Measurements from ENCODE around the gene ATXN7L1.

ATXN7L1 gene

DNA sequence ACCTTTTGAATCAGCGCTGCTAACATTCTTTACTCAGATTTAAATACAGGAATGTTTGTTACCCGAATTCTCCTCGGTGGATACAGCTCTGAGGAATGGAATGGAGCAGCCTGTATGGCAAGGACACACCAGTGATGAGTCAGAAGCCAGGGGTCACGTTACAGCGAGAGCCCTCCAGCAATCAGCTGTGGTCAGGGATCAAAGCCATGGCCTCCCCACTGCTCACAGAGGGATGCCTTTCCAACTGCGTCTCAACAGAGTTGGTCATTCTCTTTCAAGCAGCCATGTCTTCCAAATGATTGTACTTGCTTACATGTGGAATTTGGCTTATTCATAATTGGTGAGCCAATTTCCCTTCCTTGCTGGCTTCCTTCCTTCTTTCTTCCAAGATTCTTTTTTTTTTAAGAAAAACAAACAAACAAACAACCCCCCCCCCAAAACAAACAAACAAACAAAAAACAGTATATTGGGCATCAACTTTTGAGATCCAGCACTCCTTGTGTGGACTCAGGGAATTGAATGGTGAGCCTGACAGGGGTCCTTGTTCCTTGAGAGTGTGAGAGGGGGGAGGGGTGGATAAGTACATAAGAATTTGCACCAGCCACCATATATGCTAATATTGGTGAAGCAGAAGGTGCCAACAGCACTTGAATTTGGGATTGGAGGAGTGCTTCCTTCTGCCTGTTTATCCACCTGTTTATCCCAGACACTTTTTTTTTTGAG, 100.2 kb downstream of the ATXN7L1 start:
- Histone ChIP-seq H3K27ac (ENCODE audit: low read length) (no peak overlapping the region), H3K27me3 (ENCODE audit: control insufficient read depth in 1 of 2, insufficient read depth in 2 of 2, low read length in 2 of 2) (no peaks in the 10 kb centered on the region), H3K9ac (ENCODE audit: low read length in 2 of 2) (no peak overlapping the region), H3K4me3 (ENCODE audit: low read length in 2 of 2) (no peak overlapping the region), H3K9me3 (ENCODE audit: control insufficient read depth in 2 of 2, low read length in 2 of 2) (no peaks in the 10 kb centered on the region), H3K4me1 (ENCODE audit: control insufficient read depth, insufficient read depth, low read length) (peaks cover 28% of the 10 kb centered on the region), H3K36me3 (ENCODE audit: control insufficient read depth in 2 of 2, insufficient read depth in 2 of 2, low read length in 2 of 2) (no peaks in the 10 kb centered on the region)

DNA sequence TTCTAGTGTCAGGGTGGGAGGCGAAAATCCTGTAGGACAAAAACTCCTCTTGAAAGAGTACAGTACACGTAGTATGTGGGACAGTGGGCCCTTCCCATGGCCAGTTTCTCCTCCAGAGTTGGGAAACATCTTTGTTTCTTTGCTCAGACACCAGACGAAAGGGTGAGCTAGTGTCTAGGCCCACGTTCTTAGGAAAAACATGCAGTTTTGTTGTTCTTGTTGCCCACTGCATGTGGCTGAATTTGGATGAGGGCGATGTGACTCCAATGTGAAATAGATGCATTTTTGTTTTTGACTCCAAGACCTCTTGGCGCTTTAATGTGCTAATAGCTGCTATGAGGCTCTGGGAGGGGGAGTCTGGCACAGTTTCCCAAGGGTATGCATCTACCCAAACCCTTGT, 100.8 kb downstream of the ATXN7L1 start:
- no peak overlapping the region for H3K27ac ChIP-seq (ENCODE audit: low read length)
- no peaks in the 10 kb centered on the region for H3K36me3 ChIP-seq (ENCODE audit: control insufficient read depth in 2 of 2, insufficient read depth in 2 of 2, low read length in 2 of 2)
- no peaks in the 10 kb centered on the region for H3K9me3 ChIP-seq (ENCODE audit: control insufficient read depth in 2 of 2, low read length in 2 of 2)
- no peaks in the 10 kb centered on the region for H3K27me3 ChIP-seq (ENCODE audit: control insufficient read depth in 1 of 2, insufficient read depth in 2 of 2, low read length in 2 of 2)
- H3K4me1 ChIP-seq (ENCODE audit: control insufficient read depth, insufficient read depth, low read length), result peaks cover 29% of the 10 kb centered on the region
- H3K9ac ChIP-seq (ENCODE audit: low read length in 2 of 2), result no peak overlapping the region
- no peak overlapping the region for H3K4me3 ChIP-seq (ENCODE audit: low read length in 2 of 2)

DNA sequence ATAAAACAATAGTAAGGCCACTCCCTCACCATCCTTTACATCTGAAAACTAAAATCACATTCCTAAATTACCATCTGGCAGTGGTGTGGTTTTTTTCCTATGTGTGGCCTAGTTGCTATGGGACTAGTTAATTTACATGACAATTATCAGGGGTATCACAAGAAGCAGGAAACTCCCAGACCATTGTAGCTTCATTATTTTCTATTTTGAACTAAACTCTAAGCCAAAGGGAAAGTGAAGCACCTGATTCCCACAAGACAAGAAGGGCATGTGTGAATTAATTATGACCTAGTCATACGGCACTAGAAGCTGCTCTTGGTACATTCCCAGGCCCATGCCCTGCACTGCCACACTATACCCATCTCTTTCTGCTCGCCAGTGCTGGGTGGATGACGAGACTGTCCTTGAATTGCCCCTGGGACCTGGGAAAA, 103.4 kb downstream of the ATXN7L1 start:
- H3K27ac ChIP-seq (ENCODE audit: low read length), result no peak overlapping the region
- H3K9ac ChIP-seq (ENCODE audit: low read length in 2 of 2), result no peak overlapping the region
- peaks cover 47% of the 10 kb centered on the region for H3K4me1 ChIP-seq (ENCODE audit: control insufficient read depth, insufficient read depth, low read length)

DNA sequence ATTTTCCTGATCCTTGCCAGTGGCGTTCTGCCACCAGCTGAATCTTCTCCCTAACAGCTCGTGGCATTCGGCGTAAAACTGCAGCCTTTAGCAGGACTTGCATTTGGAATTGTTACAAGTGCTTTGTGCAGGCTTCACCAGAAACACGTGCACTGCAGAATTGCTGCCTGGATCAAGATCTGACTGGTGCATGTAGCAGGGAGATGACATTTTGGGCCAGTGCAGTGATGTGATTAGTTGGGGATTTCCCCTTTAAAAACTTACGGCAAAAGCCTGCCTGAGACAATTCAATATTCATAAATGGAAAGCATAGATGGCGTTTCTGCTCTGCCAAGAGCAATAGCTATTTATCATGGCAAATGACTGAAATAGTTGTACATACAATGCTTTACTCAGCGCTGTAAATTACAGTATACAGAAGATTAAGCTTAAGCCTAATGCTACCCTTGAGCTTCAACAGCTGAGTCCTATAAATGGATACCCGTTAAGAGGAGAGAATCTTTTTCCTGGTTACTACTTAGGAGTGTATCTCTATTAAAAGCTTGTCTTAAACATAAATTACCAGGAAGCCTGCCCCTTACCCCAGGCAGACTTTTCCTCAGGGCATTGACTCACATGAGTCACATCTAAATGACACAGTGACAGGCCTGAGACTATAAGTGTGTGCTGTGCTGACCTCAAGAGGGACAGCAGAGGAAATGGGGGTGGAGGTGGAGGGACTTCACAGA, 106.3 kb downstream of the ATXN7L1 start:
- Histone ChIP-seq H3K4me1 (ENCODE audit: control insufficient read depth, insufficient read depth, low read length) (peaks cover 41% of the 10 kb centered on the region), H3K36me3 (ENCODE audit: control insufficient read depth in 2 of 2, insufficient read depth in 2 of 2, low read length in 2 of 2) (no peaks in the 10 kb centered on the region)

More for the DNA sequence above, 103.4 kb downstream of the ATXN7L1 start:
- Histone ChIP-seq H3K4me3 (ENCODE audit: low read length in 2 of 2) (no peak overlapping the region), H3K27me3 (ENCODE audit: control insufficient read depth in 1 of 2, insufficient read depth in 2 of 2, low read length in 2 of 2) (no peaks in the 10 kb centered on the region), H3K9me3 (ENCODE audit: control insufficient read depth in 2 of 2, low read length in 2 of 2) (no peaks in the 10 kb centered on the region), H3K36me3 (ENCODE audit: control insufficient read depth in 2 of 2, insufficient read depth in 2 of 2, low read length in 2 of 2) (no peaks in the 10 kb centered on the region)

DNA sequence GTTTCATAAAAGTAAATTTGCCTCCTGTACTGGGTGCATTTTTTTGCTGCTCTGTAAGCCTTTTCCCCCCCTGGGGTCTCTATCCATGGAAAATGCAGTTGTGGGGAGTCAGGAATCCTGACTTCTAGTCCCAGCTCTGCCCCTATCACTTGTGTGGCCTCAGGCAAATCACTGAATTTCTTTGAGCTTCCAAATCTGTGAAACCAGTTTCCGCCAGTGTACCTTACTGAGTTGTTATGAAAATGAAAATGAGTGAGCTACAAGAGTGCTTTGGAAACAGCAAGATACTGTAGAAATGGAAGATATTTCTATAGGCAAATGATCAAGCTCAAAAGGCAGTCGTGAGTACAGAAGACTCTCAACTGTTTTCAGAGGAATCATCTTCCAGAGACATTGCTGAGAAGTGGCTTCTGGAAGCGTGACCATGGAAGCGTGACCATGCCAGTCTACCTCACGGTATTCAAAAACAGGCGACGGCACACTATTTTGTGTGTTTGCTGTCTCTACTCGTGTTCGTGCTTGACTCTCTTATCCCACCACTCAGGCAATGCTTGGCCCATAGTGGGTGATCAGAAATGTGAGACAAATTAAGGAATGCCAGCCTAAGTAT, 107.4 kb downstream of the ATXN7L1 start:
- peak overlapping the region; percentile 64 for H3K27ac ChIP-seq (ENCODE audit: low read length)

More for the DNA sequence above, 106.3 kb downstream of the ATXN7L1 start:
- peak overlapping the region; percentile 64 for H3K27ac ChIP-seq (ENCODE audit: low read length)
- H3K27me3 ChIP-seq (ENCODE audit: control insufficient read depth in 1 of 2, insufficient read depth in 2 of 2, low read length in 2 of 2), result no peaks in the 10 kb centered on the region
- peak overlapping the region in 1 of 2 donors; percentile 38 for H3K9ac ChIP-seq (ENCODE audit: low read length in 2 of 2)
- peak overlapping the region in 1 of 2 donors; percentile 9 for H3K4me3 ChIP-seq (ENCODE audit: low read length in 2 of 2)
- H3K9me3 ChIP-seq (ENCODE audit: control insufficient read depth in 2 of 2, low read length in 2 of 2), result no peaks in the 10 kb centered on the region

DNA sequence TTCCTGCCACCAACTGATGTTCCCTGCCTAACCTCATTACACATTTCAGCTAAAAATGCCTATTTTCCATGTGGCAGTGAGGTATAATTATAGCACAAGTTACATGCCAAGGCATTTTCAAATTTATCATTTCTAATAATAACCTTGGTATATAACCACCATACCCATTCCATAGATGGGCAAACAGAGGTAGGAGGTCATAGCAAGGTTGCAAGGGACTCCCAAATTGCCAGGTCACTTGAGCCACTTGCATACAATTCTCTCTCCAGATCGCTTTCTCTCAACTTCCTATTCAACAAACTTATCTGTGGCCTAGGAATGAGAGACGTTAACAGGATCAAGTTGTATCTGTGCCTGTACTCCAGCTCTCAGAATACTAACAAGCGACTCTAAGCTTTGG, 108.3 kb downstream of the ATXN7L1 start:
- H3K27ac ChIP-seq (ENCODE audit: low read length), result no peak overlapping the region
- peaks cover 38% of the 10 kb centered on the region for H3K4me1 ChIP-seq (ENCODE audit: control insufficient read depth, insufficient read depth, low read length)
- no peaks in the 10 kb centered on the region for H3K27me3 ChIP-seq (ENCODE audit: control insufficient read depth in 1 of 2, insufficient read depth in 2 of 2, low read length in 2 of 2)
- no peak overlapping the region for H3K4me3 ChIP-seq (ENCODE audit: low read length in 2 of 2)
- H3K9me3 ChIP-seq (ENCODE audit: control insufficient read depth in 2 of 2, low read length in 2 of 2), result no peaks in the 10 kb centered on the region
- H3K36me3 ChIP-seq (ENCODE audit: control insufficient read depth in 2 of 2, insufficient read depth in 2 of 2, low read length in 2 of 2), result no peaks in the 10 kb centered on the region
- no peak overlapping the region for H3K9ac ChIP-seq (ENCODE audit: low read length in 2 of 2)

More for the DNA sequence above, 107.4 kb downstream of the ATXN7L1 start:
- H3K36me3 ChIP-seq (ENCODE audit: control insufficient read depth in 2 of 2, insufficient read depth in 2 of 2, low read length in 2 of 2), result no peaks in the 10 kb centered on the region
- H3K27me3 ChIP-seq (ENCODE audit: control insufficient read depth in 1 of 2, insufficient read depth in 2 of 2, low read length in 2 of 2), result no peaks in the 10 kb centered on the region
- H3K9ac ChIP-seq (ENCODE audit: low read length in 2 of 2), result no peak overlapping the region
- no peaks in the 10 kb centered on the region for H3K9me3 ChIP-seq (ENCODE audit: control insufficient read depth in 2 of 2, low read length in 2 of 2)
- H3K4me3 ChIP-seq (ENCODE audit: low read length in 2 of 2), result no peak overlapping the region
- H3K4me1 ChIP-seq (ENCODE audit: control insufficient read depth, insufficient read depth, low read length), result peaks cover 41% of the 10 kb centered on the region

DNA sequence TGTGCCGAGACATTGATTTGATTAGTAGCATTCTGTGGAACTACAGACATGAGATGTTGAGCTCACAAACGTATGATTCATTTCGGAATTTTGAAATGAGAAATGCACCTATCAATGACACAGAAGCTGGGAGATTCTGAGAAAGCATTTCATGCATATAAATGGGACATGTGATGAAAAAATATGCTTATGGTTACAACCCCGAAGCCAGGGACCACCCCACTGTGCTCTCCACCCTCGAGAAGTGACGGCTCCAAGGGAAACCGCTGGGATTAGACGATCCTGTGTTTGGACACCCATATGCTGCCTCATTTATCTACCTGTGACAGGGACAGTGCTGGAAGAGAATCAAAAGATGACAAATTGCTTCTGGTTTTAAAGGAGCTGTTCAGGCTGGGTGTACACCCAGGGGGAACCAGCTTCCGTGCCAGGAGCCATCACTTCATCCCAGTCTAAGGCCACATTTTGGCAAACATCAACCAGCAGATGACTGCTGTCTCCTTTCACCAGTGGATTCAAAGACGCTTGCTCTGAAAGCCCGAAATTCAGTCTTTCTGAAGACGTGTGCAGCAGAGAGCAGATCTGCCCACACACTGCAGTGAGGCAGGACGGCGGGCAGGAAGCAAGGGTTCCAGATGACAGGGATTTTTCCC, 109.9 kb downstream of the ATXN7L1 start:
- no peak overlapping the region for H3K4me3 ChIP-seq (ENCODE audit: low read length in 2 of 2)
- H3K9ac ChIP-seq (ENCODE audit: low read length in 2 of 2), result no peak overlapping the region
- H3K27ac ChIP-seq (ENCODE audit: low read length), result no peak overlapping the region
- H3K27me3 ChIP-seq (ENCODE audit: control insufficient read depth in 1 of 2, insufficient read depth in 2 of 2, low read length in 2 of 2), result no peaks in the 10 kb centered on the region
- no peaks in the 10 kb centered on the region for H3K9me3 ChIP-seq (ENCODE audit: control insufficient read depth in 2 of 2, low read length in 2 of 2)
- H3K36me3 ChIP-seq (ENCODE audit: control insufficient read depth in 2 of 2, insufficient read depth in 2 of 2, low read length in 2 of 2), result no peaks in the 10 kb centered on the region
- peaks cover 38% of the 10 kb centered on the region for H3K4me1 ChIP-seq (ENCODE audit: control insufficient read depth, insufficient read depth, low read length)

DNA sequence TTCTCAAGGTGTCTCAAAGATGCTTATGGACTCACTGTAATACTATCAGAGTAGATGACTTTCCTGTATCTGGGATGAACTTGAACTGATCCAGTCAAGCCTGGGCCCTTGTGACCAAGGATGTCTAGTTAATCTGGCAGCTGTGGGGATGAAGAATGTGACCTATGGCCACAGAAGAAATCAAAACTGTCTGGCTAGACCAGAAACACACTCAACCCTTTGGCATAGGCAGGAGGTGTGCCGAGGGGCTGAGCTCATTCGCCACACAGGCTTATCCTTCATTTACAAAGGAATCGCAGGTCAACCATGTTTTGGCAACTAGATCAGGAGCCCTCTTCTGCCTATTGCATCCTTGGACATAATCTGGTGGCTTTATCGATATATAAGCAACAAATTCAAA, 110.6 kb downstream of the ATXN7L1 start:
- Histone ChIP-seq H3K4me1 (ENCODE audit: control insufficient read depth, insufficient read depth, low read length) (peaks cover 38% of the 10 kb centered on the region), H3K9me3 (ENCODE audit: control insufficient read depth in 2 of 2, low read length in 2 of 2) (no peaks in the 10 kb centered on the region), H3K27me3 (ENCODE audit: control insufficient read depth in 1 of 2, insufficient read depth in 2 of 2, low read length in 2 of 2) (no peaks in the 10 kb centered on the region), H3K4me3 (ENCODE audit: low read length in 2 of 2) (no peak overlapping the region), H3K36me3 (ENCODE audit: control insufficient read depth in 2 of 2, insufficient read depth in 2 of 2, low read length in 2 of 2) (peaks cover 0 to 2% of the 10 kb centered on the region in 2 donors), H3K27ac (ENCODE audit: low read length) (no peak overlapping the region), H3K9ac (ENCODE audit: low read length in 2 of 2) (no peak overlapping the region)

DNA sequence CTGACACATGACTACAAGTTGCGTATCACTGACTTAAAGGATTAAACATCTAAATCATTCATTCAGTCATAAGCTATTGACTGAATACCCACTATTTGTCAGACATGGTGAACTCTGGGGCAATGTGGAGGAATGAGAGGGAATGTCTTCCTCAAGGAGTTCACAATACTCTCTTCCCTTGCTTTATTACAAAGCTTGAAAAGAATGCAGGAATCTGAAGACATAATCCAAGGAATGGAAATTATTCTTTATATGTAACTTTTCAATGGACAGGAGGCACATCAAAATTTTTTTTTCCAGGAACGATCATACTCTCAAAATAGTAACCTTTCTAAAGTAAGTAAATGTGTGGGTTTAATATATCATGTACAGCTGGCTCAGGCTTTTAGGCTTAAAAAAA, 111.9 kb downstream of the ATXN7L1 start:
- no peak overlapping the region for H3K9ac ChIP-seq (ENCODE audit: low read length in 2 of 2)
- H3K4me1 ChIP-seq (ENCODE audit: control insufficient read depth, insufficient read depth, low read length), result peaks cover 33% of the 10 kb centered on the region
- no peak overlapping the region for H3K4me3 ChIP-seq (ENCODE audit: low read length in 2 of 2)
- H3K9me3 ChIP-seq (ENCODE audit: control insufficient read depth in 2 of 2, low read length in 2 of 2), result no peaks in the 10 kb centered on the region
- no peak overlapping the region for H3K27ac ChIP-seq (ENCODE audit: low read length)
- no peaks in the 10 kb centered on the region for H3K27me3 ChIP-seq (ENCODE audit: control insufficient read depth in 1 of 2, insufficient read depth in 2 of 2, low read length in 2 of 2)
- H3K36me3 ChIP-seq (ENCODE audit: control insufficient read depth in 2 of 2, insufficient read depth in 2 of 2, low read length in 2 of 2), result peaks cover 0 to 2% of the 10 kb centered on the region in 2 donors

DNA sequence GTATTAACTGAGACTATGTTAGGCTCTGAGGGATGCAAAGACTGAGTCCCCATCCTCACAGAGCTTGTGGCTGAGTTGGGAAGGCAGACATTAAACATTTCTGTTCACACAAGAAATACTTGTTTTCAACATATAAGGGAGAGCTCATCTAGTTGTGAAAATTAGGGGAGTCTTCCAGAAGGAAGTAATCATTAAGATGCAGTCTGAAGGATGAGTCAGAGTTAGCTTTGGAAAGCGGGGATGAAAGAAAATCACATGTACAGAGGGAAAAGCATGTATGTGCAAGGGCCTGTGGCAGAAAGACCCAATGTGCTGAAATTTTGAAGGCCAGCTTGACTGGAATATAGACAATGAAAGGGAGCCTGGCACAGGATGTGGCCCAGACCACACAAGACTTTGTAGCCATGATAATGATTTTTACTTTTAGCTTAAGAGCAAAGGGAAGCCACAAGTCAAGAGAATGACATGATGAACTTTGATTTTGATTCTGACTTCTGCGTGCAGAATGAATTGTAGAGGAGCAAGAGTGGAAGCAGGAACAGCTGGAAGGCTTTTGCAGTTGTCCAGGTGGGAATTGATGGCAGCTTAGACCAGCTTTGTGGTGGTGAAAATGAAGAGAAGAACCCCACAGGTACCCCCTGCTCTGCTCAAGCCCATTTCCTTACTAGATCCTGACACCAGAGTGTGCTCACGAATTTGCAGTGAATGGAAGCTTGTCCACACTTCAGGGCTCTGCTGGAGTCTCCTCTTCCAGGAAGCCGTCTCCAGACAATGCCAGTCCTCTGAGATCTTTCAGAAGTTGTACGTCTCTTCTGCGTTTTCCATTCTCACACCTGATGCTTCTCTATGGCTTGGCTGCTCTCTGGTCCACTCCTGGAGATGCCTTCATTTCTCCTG, 115.6 kb downstream of the ATXN7L1 start:
- no peak overlapping the region for H3K27ac ChIP-seq (ENCODE audit: low read length)
- no peak overlapping the region for H3K4me3 ChIP-seq (ENCODE audit: low read length in 2 of 2)
- no peaks in the 10 kb centered on the region for H3K9me3 ChIP-seq (ENCODE audit: control insufficient read depth in 2 of 2, low read length in 2 of 2)
- no peak overlapping the region for H3K9ac ChIP-seq (ENCODE audit: low read length in 2 of 2)
- H3K36me3 ChIP-seq (ENCODE audit: control insufficient read depth in 2 of 2, insufficient read depth in 2 of 2, low read length in 2 of 2), result peaks cover 0 to 2% of the 10 kb centered on the region in 2 donors
- peaks cover 10% of the 10 kb centered on the region for H3K4me1 ChIP-seq (ENCODE audit: control insufficient read depth, insufficient read depth, low read length)
- H3K27me3 ChIP-seq (ENCODE audit: control insufficient read depth in 1 of 2, insufficient read depth in 2 of 2, low read length in 2 of 2), result no peaks in the 10 kb centered on the region

All from stomach smooth muscle (tissue), 2 donors.